Measurements from ENCODE around the gene RASA2. TPM values are rescaled to one million over a fixed set of nuclear protein-coding genes. Genes with fewer than 3 reads are reported as not detected.

The RASA2 gene
- total and polyA plus RNA-seq, 2 of the 4 experiments (the other 2 are of a cell fraction): 6.1 to 14.0 TPM

DNA sequence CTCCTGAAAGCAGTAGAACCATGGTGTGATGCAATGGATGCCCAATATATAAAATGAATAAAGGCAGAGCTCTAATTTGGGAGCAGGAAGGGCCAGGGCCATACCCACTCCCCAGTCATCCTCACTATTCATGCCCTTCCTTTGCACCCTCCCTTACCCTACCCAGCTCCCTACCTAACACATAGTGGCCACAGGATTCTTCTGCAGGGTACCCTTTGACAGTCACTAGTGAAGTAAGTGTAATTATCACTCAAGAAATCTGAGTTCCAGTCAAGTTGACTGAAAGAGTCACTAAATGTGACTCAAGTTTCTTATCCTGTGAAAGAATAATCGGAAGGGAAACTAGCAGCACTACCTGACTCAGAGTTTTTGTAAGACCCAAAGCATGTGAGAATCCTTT, 69.2 kb downstream of the RASA2 start:
- in situ Hi-C loops (cut with MboI; ENCODE audit: low sequenced_read_pairs) (loop anchor here (5.0 kb wide), 1 partner anchor 94 kb away; no protein-coding TSS in a partner anchor), dilution Hi-C loops (cut with HindIII; ENCODE audit: low sequenced_read_pairs, unreplicated experiment) (no loop called here), intact Hi-C loops (cut with micrococcal nuclease) (no loop called here)
- Histone ChIP-seq H2AK9ac (replicated peaks; ENCODE audit: low read depth, low read length, poor library complexity) (no peak overlapping the region), H4K91ac (ENCODE audit: insufficient read depth, low read depth, low read length) (no peak overlapping the region), H3K23ac (ENCODE audit: low read depth, low read length) (no peak overlapping the region), H3K56ac (ENCODE audit: extremely low read depth, insufficient read depth, low read length) (no peak overlapping the region), H3K79me1 (ENCODE audit: low read depth in 1 of 2, low read length in 2 of 2) (peaks cover 11 to 19% of the 10 kb centered on the region in 2 experiments), H2BK120ac (ENCODE audit: low read depth, low read length) (no peak overlapping the region), H3K9ac (ENCODE audit: low read depth, low read length) (no peak overlapping the region), H3K4me1 (ENCODE audit: control insufficient read depth, insufficient read depth, low read length) (peaks cover 2% of the 10 kb centered on the region; the same call in 1 of the 2 replicates), H3K14ac (replicated peaks; ENCODE audit: low read depth, low read length) (no peak overlapping the region), H3K9me1 (ENCODE audit: insufficient read depth, low read length) (no peaks in the 10 kb centered on the region), H4K5ac (ENCODE audit: low read depth, low read length) (no peak overlapping the region), H3K27ac (ENCODE audit: insufficient read depth, low read length) (no peak overlapping the region), H4K8ac (ENCODE audit: low read depth in 2 of 2, low read length in 2 of 2) (no peak overlapping the region), H2BK20ac (ENCODE audit: low read depth, low read length) (no peak overlapping the region), H2AK5ac (ENCODE audit: low read depth, low read length) (no peak overlapping the region), H3K4ac (ENCODE audit: low read depth, low read length) (peak overlapping the region; percentile 15; the same call in 1 of the 2 replicates), H3K18ac (ENCODE audit: low read depth, low read length) (no peak overlapping the region), H3K4me3 (ENCODE audit: insufficient read depth, low read depth, low read length) (no peak overlapping the region), H2AFZ (replicated peaks; ENCODE audit: low read length, poor library complexity) (no peak overlapping the region), H4K20me1 (ENCODE audit: insufficient read depth, low read length) (no peaks in the 10 kb centered on the region), H2BK15ac (ENCODE audit: low read depth, low read length) (no peak overlapping the region), H3K27me3 (ENCODE audit: control insufficient read depth, insufficient read depth, low read length) (no peaks in the 10 kb centered on the region), H2BK5ac (ENCODE audit: low read depth, low read length, poor library complexity, severe bottlenecking) (peak overlapping the region; percentile 31), H3K4me2 (ENCODE audit: low read depth, low read length) (no peak overlapping the region), H3K36me3 (ENCODE audit: control insufficient read depth, insufficient read depth, low read length) (peaks cover 6% of the 10 kb centered on the region), H3K9me3 (ENCODE audit: control insufficient read depth, insufficient read depth, low read length) (no peaks in the 10 kb centered on the region)
- WGBS, 2 experiments (ENCODE audit: extremely low coverage in 2 of 2, insufficient read length in 1 of 2): no CpG with 5 or more reads among the region's 1 CpG
- ChIA-PET POLR2A (ENCODE audit: unreplicated experiment) (no interaction called here), CTCF (interaction anchor here (1.6 kb wide), 2 partner anchors 19 to 101 kb away, joined by 4 read pairs; no protein-coding TSS in a partner anchor)
- TF ChIP-seq NFE2L2 (IDR thresholded peaks at IDR 0.05; ENCODE audit: low read depth, low read length): no peak
- TF ChIP-seq POLR2A (IDR thresholded peaks at IDR 0.05; ENCODE audit: low read depth, low read length): no peak
- no peak for TF ChIP-seq MAZ (IDR thresholded peaks at IDR 0.05; ENCODE audit: borderline replicate concordance, low read depth, low read length)
- TF ChIP-seq CTCF (conservative IDR thresholded peaks at IDR 0.05; ENCODE audit: low read depth, low read length): no peak
- TF ChIP-seq MAFK (IDR thresholded peaks at IDR 0.05; ENCODE audit: low read depth, low read length): no peak
- TF ChIP-seq RFX5 (IDR thresholded peaks at IDR 0.05; ENCODE audit: low read depth, low read length): no peak
- 0 out of 2 replicates have a peak, but pooled peaks have one; percentile 26 for TF ChIP-seq CEBPB (IDR thresholded peaks at IDR 0.05; ENCODE audit: low read depth, low read length)
- ATAC-seq (ENCODE audit: low read depth) (no peak), DNase-seq (peak; percentile 55)
- no TSS peak for BruUV-seq (replicated peaks)
